ENCODE results near the gene COMP. TPM values are rescaled to one million over a fixed set of nuclear protein-coding genes. Genes with fewer than 3 reads are reported as not detected.

Gene COMP
- total RNA-seq, 1 experiment from 2014 or later = 0.69 TPM

- BruUV-seq (replicated peaks) = no TSS peak
- TF ChIP-seq TCF7L2 (IDR thresholded peaks at IDR 0.05; ENCODE audit: low read depth, low read length) = no peak
- intact Hi-C loops (cut with micrococcal nuclease; ENCODE audit: unreplicated experiment) (no loop called here), in situ Hi-C loops (cut with HindIII; ENCODE audit: low pct_unique_long_range_greater_than_20kb, low sequenced_read_pairs) (no loop called here)
- ChIA-PET CTCF (interaction anchor here (0.7 kb wide), 2 partner anchors 15 to 183 kb away, joined by 4 to 9 read pairs; no protein-coding TSS in a partner anchor), POLR2A (interaction anchor here (0.6 kb wide), 1 partner anchor 19 kb away, joined by 3 read pairs; no protein-coding TSS in a partner anchor)
- Histone ChIP-seq H3K9me3 (ENCODE audit: control insufficient read depth, insufficient read depth, low read depth, low read length) (no peaks in the 10 kb centered on the region), H3K27ac (ENCODE audit: low read length) (no peak overlapping the region), H3K27me3 (ENCODE audit: control insufficient read depth, insufficient read depth, low read length) (no peaks in the 10 kb centered on the region), H3K36me3 (ENCODE audit: control insufficient read depth, insufficient read depth, low read length) (no peaks in the 10 kb centered on the region), H3K4me3 (ENCODE audit: low read depth in 2 of 2, low read length in 2 of 2) (no peak overlapping the region), H3K4me1 (ENCODE audit: control insufficient read depth, insufficient read depth, low read length) (no peaks in the 10 kb centered on the region)
- ATAC-seq = no peak
- no peak for DNase-seq (ENCODE audit: low read depth, low spot score)
Observed at GRCh38 chr19:18778826-18779495, 12.1 kb downstream of the COMP start.

- Histone ChIP-seq H3K27me3 (ENCODE audit: control insufficient read depth, insufficient read depth, low read length) (no peaks in the 10 kb centered on the region), H3K9me3 (ENCODE audit: control insufficient read depth, insufficient read depth, low read depth, low read length) (no peaks in the 10 kb centered on the region), H3K27ac (ENCODE audit: low read length) (no peak overlapping the region), H3K4me1 (ENCODE audit: control insufficient read depth, insufficient read depth, low read length) (no peaks in the 10 kb centered on the region), H3K4me3 (ENCODE audit: low read depth in 2 of 2, low read length in 2 of 2) (no peak overlapping the region), H3K36me3 (ENCODE audit: control insufficient read depth, insufficient read depth, low read length) (no peaks in the 10 kb centered on the region)
- intact Hi-C loops (cut with micrococcal nuclease; ENCODE audit: unreplicated experiment) (no loop called here), in situ Hi-C loops (cut with HindIII; ENCODE audit: low pct_unique_long_range_greater_than_20kb, low sequenced_read_pairs) (no loop called here)
- no peak for DNase-seq (ENCODE audit: low read depth, low spot score)
- no TSS peak for BruUV-seq (replicated peaks)
- ChIA-PET POLR2A (no interaction called here), CTCF (interaction anchor here (0.7 kb wide), 2 partner anchors 14 to 182 kb away, joined by 4 to 9 read pairs; no protein-coding TSS in a partner anchor)
- no peak for TF ChIP-seq TCF7L2 (IDR thresholded peaks at IDR 0.05; ENCODE audit: low read depth, low read length)
- TF ChIP-seq REST (IDR thresholded peaks at IDR 0.05; ENCODE audit: insufficient read depth in 1 of 2, low read depth in 2 of 2, low read length in 1 of 2) = no peak
- TF ChIP-seq POLR2AphosphoS5 (IDR thresholded peaks at IDR 0.05; ENCODE audit: low read depth, low read length) = no peak
- no peak for TF ChIP-seq CTCF (IDR thresholded peaks at IDR 0.05)
- TF ChIP-seq SIN3A (IDR thresholded peaks at IDR 0.05; ENCODE audit: borderline replicate concordance, insufficient read depth, low read depth, low read length) = no peak
- no peak for ATAC-seq
Observed at GRCh38 chr19:18778076-18778389, 13.1 kb downstream of the COMP start.

GRCh38 chr19:18777301-18778075 lies 13.6 kb downstream of the COMP start:
- in situ Hi-C loops (cut with HindIII; ENCODE audit: low pct_unique_long_range_greater_than_20kb, low sequenced_read_pairs) = no loop called here
- ATAC-seq (no peak), DNase-seq (ENCODE audit: low read depth, low spot score) (no peak)
- H3K27ac ChIP-seq (ENCODE audit: low read length) = no peak overlapping the region
- no peaks in the 10 kb centered on the region for H3K27me3 ChIP-seq (ENCODE audit: control insufficient read depth, insufficient read depth, low read length)
- no peaks in the 10 kb centered on the region for H3K36me3 ChIP-seq (ENCODE audit: control insufficient read depth, insufficient read depth, low read length)
- TF ChIP-seq REST (IDR thresholded peaks at IDR 0.05; ENCODE audit: insufficient read depth in 1 of 2, low read depth in 2 of 2, low read length in 1 of 2) (no peak), SIN3A (IDR thresholded peaks at IDR 0.05; ENCODE audit: borderline replicate concordance, insufficient read depth, low read depth, low read length) (no peak), POLR2AphosphoS5 (IDR thresholded peaks at IDR 0.05; ENCODE audit: low read depth, low read length) (no peak), TCF7L2 (IDR thresholded peaks at IDR 0.05; ENCODE audit: low read depth, low read length) (no peak), CTCF (IDR thresholded peaks at IDR 0.05) (no peak)
- no TSS peak for BruUV-seq (replicated peaks)
- H3K9me3 ChIP-seq (ENCODE audit: control insufficient read depth, insufficient read depth, low read depth, low read length) = no peaks in the 10 kb centered on the region
- ChIA-PET POLR2A (no interaction called here), CTCF (interaction anchor here (0.6 kb wide), 1 partner anchor 56 kb away, joined by 3 read pairs; no protein-coding TSS in a partner anchor)
- H3K4me3 ChIP-seq (ENCODE audit: low read depth in 2 of 2, low read length in 2 of 2) = no peak overlapping the region
- intact Hi-C loops (cut with micrococcal nuclease; ENCODE audit: unreplicated experiment) = no loop called here
- H3K4me1 ChIP-seq (ENCODE audit: control insufficient read depth, insufficient read depth, low read length) = no peaks in the 10 kb centered on the region
